GM18502 (cell line): Measurements from ENCODE around the gene SLC24A3.

Experiments
- ATAC-seq: cut with Tn5 transposase; IDR thresholded peaks from one replicate; pipeline ENCODE4 v1.9.1; 2021; ENCODE audit warnings: mild to moderate bottlenecking; ENCODE audit not compliant: unreplicated experiment, poor library complexity

SLC24A3 gene

GRCh38 chr20:19212469-19212815, at the start of gene SLC24A3:
TSS of gene SLC24A3 (plus strand) at chr20:19212642.
- no peak for ATAC-seq

- ATAC-seq: no peak
Observed at GRCh38 chr20:19170148-19170547, 42.3 kb upstream of the SLC24A3 start.

DNA sequence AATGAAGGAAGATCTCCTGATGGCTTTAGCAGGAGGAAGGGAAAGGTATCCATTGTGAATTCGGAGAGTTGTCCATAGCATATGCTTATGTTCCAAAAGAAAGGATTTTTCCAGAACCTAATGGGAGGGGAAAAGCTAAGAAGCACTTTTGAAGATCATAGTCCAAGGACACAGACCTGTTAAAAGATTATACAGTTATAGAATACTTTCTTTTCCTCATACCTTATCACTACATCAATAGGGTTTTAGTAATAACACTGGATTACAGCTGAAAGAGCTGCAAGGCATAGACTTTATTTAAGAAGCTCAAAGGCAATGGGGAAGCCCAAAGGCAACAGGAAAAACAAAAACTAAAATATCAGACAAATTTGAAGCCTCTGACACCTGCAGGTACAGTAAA, 39.8 kb upstream of the SLC24A3 start:
- no peak for ATAC-seq

DNA sequence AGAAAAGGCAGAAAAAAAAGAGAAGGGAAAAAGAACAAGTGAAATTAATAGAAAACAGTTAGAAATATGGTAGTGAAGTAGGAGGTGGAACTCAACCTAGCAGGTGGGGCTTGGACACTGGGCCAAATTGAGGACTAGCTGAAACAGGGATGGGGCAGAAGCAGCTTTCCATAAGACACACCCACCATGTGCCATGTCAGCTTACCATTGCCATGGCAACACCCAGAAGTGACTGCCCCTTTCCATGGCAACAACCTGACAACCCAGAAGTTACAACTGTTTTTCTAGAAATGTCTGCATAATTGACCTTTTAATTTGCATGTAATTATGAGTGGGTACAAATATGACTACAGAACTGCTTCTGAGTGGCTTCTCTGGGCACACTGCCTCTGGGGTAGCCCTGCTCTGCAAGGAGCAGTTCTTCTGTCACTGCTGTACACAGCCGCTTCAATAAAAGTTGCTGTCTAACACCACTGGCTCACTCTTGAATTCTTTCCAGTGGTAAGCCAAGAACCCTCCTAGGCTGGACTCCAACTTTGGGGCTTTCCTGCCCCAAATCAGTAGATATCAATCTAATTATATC, 35.9 kb upstream of the SLC24A3 start:
- no peak for ATAC-seq

DNA sequence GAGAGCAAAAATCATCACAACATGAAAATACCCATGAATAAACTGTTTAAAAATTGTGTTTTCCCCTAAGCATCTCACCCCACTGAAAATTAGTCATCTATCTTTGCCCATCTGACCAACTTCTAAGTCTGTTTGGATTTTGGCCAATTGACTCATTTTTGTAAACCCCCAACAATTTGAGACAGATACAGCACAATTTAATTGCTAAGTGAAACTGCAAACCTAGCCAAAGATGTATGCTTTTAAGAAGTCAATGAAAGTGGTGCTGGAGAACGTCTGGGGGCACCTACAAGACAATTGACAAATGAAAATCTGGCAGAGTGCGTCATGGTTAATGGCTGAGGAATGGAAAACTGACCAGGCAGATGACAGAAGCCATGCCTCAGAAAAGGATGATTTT, 30.9 kb upstream of the SLC24A3 start:
- ATAC-seq: no peak

DNA sequence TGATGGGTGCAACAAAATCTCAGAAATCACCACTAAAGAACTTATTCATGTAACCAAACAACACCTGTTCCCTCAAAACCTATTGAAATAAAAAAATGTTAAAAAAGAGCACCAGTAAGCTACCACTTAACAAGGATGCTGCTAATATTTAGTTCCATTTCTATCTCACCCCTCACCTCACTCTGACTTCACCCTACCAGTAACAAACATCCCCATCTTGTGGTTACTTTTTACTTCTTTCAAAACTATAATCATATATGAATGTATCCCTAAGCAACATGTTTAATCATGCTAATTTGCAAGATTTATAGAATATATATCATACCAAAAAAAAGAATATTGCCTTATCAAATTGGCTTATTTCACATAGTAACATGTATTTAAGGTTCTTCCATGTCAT, 27.4 kb upstream of the SLC24A3 start:
- no peak for ATAC-seq

GRCh38 chr20:19193349-19193748, 19.1 kb upstream of the SLC24A3 start:
- ATAC-seq: no peak

DNA sequence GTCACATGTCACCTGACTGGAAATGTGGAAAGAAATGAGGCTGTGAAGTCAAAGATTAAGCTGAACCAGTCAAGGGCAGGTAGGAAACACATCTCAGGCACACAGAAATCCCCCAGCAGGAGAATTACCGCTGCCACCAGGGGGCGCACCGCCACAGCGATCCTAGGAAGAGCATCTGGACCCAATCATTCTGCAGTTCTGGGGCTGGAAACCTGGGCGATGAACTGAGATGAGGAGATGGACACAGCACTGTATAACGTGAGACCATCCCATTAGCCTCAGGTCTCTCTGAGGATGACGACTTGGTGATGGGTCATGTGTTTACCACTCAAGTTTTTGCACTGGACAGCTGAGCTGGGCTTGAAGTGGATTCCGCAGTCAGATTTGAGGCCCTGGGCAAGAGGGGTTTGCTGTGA, 6.5 kb upstream of the SLC24A3 start:
- ATAC-seq: no peak

- ATAC-seq: no peak
Observed at GRCh38 chr20:19207541-19207940, 4.9 kb upstream of the SLC24A3 start.

DNA sequence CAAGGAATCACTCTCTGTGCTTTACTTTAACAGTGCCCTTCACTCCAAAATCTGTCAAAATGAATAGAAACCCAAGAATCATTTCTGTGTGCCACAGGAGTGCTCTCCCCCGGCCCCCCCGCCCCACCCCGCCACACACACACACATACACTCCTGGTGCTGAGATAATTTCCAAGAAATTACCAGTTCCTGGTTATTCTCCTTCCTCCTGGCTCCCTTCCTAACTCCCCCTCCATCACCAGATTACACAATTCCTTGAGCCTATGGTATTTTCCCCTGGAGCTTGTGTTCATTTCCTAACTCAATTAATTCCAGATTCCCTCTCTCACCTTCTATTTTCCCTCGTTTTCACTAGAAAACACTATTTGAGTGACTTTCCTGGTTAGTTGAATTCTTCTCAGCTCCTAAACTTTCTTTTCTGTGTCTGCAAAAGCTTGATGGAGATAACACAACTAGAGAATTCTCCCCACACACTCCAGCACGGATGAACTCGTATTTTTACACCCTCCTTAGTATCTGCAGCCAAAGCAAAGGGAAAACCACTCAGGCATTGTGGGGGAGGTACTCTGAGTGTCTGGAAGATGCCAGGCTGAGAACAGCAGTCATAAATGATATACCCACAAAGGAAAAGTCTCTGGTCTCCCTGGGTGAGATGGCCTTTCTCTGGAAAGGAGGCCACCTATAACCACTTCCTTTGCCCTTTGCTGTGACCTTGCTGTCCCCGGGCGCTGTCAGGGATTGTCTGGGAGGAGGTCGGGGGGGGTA, 1.9 kb upstream of the SLC24A3 start:
- no peak for ATAC-seq

- no peak for ATAC-seq
Observed at GRCh38 chr20:19211252-19211651, 1.2 kb upstream of the SLC24A3 start.

DNA sequence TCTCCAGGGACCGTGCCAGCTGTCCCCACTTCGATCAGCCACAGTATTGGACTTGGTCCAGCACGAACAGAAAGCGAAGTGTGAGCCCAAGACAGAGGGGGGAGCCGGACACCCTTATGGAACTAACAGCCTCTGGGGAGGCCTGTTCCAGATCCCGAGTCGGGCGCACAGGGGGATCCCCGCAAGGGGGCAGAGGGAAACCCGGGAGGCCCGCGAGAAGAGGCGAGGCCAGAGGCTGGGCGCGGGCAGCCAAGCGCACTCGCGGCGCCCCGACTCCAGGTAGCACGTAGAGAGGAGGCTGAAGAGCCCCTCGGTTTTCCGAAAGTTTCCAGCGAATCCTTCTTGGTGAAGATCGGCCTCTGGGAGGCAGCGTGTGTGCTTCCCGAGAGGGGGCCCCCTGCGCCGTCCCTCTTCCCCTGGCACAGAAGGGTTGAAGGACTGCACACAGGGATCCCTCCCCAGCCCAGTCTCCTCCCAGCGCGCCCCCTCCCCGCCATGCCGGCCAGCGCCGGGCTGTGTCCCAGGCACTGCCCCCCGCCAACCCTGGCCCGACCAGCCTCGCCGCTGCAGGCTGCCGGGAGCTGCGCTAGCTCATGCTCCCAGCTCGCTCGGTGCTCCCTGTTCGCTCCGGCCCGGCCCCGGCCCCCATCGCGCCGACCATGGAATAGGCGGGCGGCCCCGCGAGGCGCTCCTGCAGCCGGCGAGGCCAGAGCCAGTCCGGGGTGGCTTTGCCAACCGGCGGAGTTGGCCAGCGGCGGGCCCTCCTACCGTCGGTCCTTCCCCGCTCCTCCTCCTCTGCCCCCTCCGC, 577 bp upstream of the SLC24A3 start:
- ATAC-seq: no peak

DNA sequence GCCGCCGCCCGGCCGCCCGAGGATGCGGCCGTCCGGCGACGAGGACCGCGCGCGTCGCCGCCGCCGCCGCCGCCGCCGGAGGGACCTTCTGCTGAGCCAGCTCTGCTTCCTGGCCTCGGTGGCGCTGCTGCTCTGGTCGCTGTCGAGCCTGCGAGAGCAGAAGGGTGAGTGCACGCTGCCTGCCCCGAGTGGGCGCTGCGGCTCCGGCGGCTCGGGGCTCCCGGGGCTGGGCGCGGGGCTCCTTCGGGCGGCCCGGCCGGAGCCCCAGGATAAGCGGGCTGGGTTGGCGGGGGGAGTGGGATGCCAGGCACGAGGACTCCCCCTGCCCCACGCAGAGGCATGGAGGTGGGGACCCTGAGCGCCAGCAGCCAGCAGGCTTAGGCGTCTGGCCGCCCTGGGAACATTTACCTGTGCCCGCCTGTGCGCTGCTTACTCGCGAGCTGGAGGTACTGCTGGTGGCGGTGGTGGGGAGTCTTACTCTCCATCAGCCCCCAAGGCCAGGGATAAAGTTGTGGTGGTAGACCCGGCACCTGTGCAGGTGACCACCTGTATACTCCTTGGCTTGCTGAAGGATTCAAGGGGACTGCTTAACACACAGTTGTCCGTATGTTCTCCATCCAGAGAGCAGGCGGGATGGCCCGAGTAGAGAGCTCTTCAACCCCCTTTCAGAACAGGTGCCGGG, 520 bp downstream of the SLC24A3 start:
- ATAC-seq: no peak

- ATAC-seq: no peak
Observed at GRCh38 chr20:19213946-19214490, 1.6 kb downstream of the SLC24A3 start.

GRCh38 chr20:19218411-19218810, 6.0 kb downstream of the SLC24A3 start:
- ATAC-seq: no peak

GRCh38 chr20:19222520-19223040, 10.1 kb downstream of the SLC24A3 start:
- no peak for ATAC-seq

DNA sequence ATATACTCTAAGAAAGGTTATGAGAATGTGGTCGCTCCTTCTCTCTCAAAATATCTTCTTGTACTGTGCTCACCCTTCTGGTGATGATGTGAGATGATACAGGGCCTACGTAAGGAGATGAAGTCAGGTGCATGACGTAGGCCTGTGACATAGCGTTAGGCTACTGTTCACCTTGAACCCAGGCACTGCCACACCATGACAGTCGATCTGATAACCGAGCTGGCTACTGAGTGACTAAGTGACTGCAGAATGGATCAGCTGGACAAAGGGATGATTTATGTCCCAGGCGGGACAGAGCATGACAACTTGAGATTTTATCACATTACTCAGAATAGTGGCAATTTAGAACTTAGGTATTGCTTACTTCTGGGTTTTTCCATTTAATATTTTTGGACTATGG, 11.2 kb downstream of the SLC24A3 start:
- no peak for ATAC-seq

DNA sequence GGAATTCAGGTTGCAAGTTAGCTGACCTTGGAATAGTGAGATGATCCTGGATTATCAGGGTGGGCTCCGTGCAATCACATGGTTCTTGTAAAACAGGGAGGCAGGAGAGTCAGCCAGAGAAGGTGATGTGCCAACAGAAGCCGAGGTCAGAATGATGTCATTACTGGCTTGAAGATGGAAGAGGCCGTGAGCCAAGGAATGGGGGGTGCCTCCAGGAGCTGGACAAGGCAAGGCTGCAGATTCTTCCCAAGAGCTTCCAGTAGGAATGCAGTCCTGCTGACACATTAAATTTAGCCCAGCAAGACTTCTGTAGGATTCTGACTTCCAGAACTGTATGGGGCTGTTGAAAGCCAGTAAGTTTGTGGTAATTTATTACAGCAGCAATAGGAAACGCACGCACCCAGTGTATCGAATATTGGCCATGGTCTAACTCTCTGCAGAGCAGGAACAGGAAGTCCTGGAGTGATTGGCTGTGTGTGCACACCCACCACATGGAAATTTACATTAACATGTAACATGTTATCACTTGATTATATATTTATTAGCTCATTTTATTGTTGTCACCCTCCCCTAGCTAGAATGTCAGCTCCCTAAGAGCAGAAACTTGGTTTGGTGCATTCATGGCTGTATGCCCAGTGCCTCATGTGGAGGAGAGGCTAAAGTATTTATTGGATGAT, 19.1 kb downstream of the SLC24A3 start:
- ATAC-seq: no peak

DNA sequence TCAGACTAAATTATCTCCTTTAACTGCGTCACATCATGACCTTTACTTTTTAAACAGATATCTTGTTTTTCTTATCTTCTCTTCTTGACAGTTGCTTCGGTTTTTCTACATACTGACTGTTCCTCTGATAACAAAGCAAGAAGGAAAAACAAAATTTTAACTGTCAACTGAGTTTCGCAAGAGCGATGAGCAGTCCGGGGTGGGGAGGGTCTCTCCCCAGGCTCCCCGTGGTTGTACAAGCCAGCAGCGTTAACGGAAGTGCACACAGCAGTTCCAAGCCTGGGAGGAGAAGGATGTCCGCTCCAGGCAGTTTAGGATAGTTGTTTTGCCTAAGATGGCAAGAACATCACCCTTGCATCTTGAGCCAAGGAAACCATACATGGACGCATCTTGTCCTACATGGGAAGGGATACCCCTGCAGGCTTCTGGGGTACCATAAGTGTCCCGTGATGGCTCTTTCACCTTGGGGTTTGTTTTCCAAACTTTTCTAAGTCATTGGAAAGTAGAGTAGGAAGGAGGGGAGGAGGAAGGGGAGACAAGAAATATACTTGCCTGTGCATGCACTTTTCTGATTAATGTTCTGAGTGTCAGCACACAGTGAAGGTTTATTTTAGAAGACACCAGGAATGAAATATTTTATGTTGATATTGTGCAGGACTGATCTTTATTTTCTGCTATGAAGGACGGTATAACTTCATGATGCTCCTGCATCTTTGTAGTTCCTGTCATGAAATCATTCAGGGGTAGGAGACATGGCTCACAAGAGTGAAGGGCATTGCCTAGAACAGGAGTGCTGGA, 20.8 kb downstream of the SLC24A3 start:
- ATAC-seq: no peak
